Vagina (tissue), 2 donors: ENCODE data around the gene TDP2. TPM values are rescaled to one million over a fixed set of nuclear protein-coding genes. Genes with fewer than 3 reads are reported as not detected.

Experiments
- DNase-seq, 2 donors: peaks; one replicate each; pipeline ENCODE4 v3.0.0-alpha.2; 2017; ENCODE audit errors: extremely low spot score in 2 of 2
- H3K27ac ChIP-seq: fragments of 200-600 bp; sonication (generic); one replicate; pipeline ENCODE4 v1.5.1; 2019
- H3K27me3 ChIP-seq: fragments of 200-600 bp; sonication (generic); one replicate; pipeline ENCODE4 v1.5.1; 2019
- H3K36me3 ChIP-seq, 2 donors: fragments of 200-600 bp; sonication (generic); one replicate each; pipeline ENCODE4 v1.5.1; 2017 to 2019
- H3K4me1 ChIP-seq: fragments of 200-600 bp; sonication (generic); one replicate; pipeline ENCODE4 v1.5.1; 2019
- H3K4me3 ChIP-seq, 2 donors: fragments of 200-600 bp; sonication (generic); 1 replicate in 1 of 2; 2 replicates in 1 of 2; pipeline ENCODE4 v1.5.1; 2016 to 2019
- H3K9me3 ChIP-seq: fragments of 200-600 bp; sonication (generic); one replicate; pipeline ENCODE4 v1.5.1; 2019
- POLR2A ChIP-seq, 2 donors: fragments of 450-650 bp; IDR thresholded peaks; one replicate each; pipeline ENCODE4 v1.6.1; 2017; ENCODE audit warnings: antibody characterized with exemption in 2 of 2, mild to moderate bottlenecking in 2 of 2, moderate library complexity in 2 of 2
- POLR2AphosphoS5 ChIP-seq, 2 donors: sonication (generic); formaldehyde crosslinking; IDR thresholded peaks; one replicate each; pipeline ENCODE4 v1.9.0; 2017; ENCODE audit warnings: antibody characterized with exemption in 2 of 2, mild to moderate bottlenecking in 2 of 2, low read depth in 1 of 2; ENCODE audit not compliant: insufficient read depth in 1 of 2
- intact Hi-C: fragments of 100-400 bp; cut with DNase I; formaldehyde crosslinking; loops from one replicate; pipeline ENCODE4 v1.15.1; 2023
- total RNA-seq: library from RNA; depleted of rRNA; stranded (reverse); fragments of >200 nt; gene quantifications from one replicate; pipeline ENCODE4 v1.2.3, GENCODE V29; 2016
- TF ChIP-seq, protein P1 (sequence below), 3 experiments: fragments of 450-650 bp in 2 of 3; fragments of 200-600 bp in 1 of 3; sonication (generic) in 1 of 3; IDR thresholded peaks; one replicate each; pipeline ENCODE4 v1.5.1; 2017 to 2019; ENCODE audit warnings: antibody characterized with exemption in 3 of 3, mild to moderate bottlenecking in 2 of 3, moderate library complexity in 2 of 3

The TDP2 gene
- total RNA-seq, 1 donor from 2014 or later, result 28.7 TPM

DNA sequence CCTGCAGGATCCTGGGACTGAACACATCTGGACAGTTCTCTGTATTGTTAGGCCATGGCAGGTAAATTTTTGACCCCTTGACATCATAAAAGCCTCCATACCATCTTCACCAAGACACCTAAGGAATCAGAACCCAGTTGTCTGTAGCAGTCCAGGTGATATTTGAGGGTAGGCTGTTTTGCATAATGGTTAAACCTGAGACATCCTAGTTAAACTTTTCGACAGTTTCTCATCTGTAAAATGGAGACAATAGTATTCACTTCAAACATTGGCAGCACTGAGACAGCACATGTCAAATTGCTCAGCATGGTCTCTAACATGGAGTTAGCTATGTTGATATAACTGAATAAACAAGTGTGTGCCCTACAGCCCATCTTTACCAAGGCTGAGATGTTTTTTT lies 27.5 kb upstream of the TDP2 start:
- Histone ChIP-seq H3K4me3 (no peak overlapping the region), H3K9me3 (no peaks in the 10 kb centered on the region), H3K4me1 (no peaks in the 10 kb centered on the region), H3K36me3 (no peaks in the 10 kb centered on the region), H3K27ac (no peak overlapping the region), H3K27me3 (no peaks in the 10 kb centered on the region)
- intact Hi-C loops, result loop anchor here (2.0 kb wide), 1 partner anchor 113 kb away; no protein-coding TSS in a partner anchor
- DNase-seq, result no peak
- TF ChIP-seq POLR2A (IDR thresholded peaks at IDR 0.05) (no peak), POLR2AphosphoS5 (IDR thresholded peaks at IDR 0.05; ENCODE audit: insufficient read depth in 1 of 2, low read depth in 1 of 2) (no peak)
- TF ChIP-seq, protein P1, sequence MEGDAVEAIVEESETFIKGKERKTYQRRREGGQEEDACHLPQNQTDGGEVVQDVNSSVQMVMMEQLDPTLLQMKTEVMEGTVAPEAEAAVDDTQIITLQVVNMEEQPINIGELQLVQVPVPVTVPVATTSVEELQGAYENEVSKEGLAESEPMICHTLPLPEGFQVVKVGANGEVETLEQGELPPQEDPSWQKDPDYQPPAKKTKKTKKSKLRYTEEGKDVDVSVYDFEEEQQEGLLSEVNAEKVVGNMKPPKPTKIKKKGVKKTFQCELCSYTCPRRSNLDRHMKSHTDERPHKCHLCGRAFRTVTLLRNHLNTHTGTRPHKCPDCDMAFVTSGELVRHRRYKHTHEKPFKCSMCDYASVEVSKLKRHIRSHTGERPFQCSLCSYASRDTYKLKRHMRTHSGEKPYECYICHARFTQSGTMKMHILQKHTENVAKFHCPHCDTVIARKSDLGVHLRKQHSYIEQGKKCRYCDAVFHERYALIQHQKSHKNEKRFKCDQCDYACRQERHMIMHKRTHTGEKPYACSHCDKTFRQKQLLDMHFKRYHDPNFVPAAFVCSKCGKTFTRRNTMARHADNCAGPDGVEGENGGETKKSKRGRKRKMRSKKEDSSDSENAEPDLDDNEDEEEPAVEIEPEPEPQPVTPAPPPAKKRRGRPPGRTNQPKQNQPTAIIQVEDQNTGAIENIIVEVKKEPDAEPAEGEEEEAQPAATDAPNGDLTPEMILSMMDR (IDR thresholded peaks at IDR 0.05), result no peak

DNA sequence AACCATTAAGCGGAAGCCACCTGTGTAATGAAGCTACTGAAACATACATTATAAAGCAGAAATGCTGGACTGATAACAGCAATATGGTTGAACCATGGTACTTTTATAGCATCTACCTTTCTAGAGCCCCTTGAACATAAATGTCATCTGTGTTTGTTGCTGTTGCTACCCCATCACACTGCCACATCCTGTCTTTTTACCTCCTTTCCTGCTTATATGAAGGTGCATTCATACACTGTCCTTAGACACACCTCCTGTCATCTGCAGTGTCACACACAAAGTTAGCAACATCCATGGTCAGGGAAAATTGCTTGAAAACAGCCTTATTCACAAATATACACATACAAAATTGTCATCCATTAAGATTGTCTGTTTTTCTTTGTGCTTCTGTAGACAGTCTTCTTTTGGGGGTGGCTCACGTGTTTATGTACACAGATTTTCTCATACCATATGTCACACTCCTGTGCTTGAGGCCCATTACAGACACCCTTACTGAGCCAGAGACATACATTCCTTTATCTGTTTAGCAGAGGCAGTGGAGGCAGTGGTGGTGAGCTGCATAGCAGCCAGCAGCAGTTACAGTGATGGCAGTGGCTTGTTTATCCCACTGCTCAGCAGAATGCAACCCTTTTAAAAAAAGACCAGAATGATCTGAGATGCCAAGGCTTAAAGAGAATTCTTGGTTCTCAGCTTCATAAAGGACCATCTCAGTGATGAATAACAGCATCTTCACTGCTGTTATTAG lies 26.3 kb upstream of the TDP2 start:
- H3K27ac ChIP-seq, result no peak overlapping the region
- H3K4me1 ChIP-seq, result no peaks in the 10 kb centered on the region
- H3K27me3 ChIP-seq, result no peaks in the 10 kb centered on the region
- H3K9me3 ChIP-seq, result no peaks in the 10 kb centered on the region
- no peak for DNase-seq
- no peak overlapping the region for H3K4me3 ChIP-seq
- no peaks in the 10 kb centered on the region for H3K36me3 ChIP-seq
- TF ChIP-seq POLR2AphosphoS5 (IDR thresholded peaks at IDR 0.05; ENCODE audit: insufficient read depth in 1 of 2, low read depth in 1 of 2) (no peak), POLR2A (IDR thresholded peaks at IDR 0.05) (no peak)
- TF ChIP-seq, protein P1 (IDR thresholded peaks at IDR 0.05), result no peak
- intact Hi-C loops, result no loop called here

DNA sequence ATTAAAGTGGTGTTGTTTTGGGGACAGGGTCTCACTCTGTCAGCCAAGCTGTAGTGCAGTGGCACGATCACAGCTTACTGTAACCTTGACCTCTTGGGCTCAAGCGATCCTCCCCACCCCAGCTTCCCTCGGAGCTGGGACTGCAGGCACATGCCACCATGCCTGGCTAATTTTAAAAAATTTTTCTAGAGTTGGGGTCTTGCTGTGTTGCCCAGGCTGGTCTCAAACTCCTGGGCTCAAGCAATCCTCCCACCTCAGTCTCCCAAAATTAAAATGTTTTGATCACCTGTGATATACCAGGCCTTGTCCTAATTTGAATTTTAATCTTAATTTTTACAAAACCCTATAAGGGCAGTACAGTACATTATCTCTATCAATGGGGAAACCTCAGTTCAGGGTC lies 25.7 kb upstream of the TDP2 start:
- intact Hi-C loops, result no loop called here
- Histone ChIP-seq H3K27me3 (no peaks in the 10 kb centered on the region), H3K4me1 (no peaks in the 10 kb centered on the region), H3K27ac (no peak overlapping the region), H3K4me3 (no peak overlapping the region), H3K9me3 (no peaks in the 10 kb centered on the region), H3K36me3 (no peaks in the 10 kb centered on the region)
- TF ChIP-seq POLR2A (IDR thresholded peaks at IDR 0.05) (no peak), POLR2AphosphoS5 (IDR thresholded peaks at IDR 0.05; ENCODE audit: insufficient read depth in 1 of 2, low read depth in 1 of 2) (no peak)
- TF ChIP-seq, protein P1 (IDR thresholded peaks at IDR 0.05), result no peak
- DNase-seq, result no peak

DNA sequence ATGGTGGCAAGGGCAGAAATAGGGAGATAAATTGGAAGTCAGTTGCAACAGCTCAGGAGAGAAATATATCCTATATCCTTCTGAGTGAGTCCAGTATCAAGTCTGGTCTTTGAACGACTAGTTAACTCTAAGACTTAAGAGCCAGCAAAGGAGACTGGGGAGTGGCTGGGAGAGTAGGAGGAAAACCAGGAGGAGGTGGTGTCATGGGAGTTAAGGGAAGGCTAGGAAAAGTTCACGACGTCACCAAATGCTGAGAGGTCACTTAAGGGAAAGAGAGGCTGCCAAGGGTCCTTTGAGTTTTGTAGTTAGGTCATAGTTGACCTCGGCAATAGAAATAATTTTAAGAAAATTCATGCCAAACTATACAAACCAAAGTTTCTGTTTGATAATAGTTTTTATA lies 25.3 kb upstream of the TDP2 start:
- no peak for DNase-seq
- TF ChIP-seq POLR2A (IDR thresholded peaks at IDR 0.05), result no peak
- TF ChIP-seq, protein P1 (IDR thresholded peaks at IDR 0.05), result no peak
- no peak for TF ChIP-seq POLR2AphosphoS5 (IDR thresholded peaks at IDR 0.05; ENCODE audit: insufficient read depth in 1 of 2, low read depth in 1 of 2)
- Histone ChIP-seq H3K9me3 (no peaks in the 10 kb centered on the region), H3K4me1 (no peaks in the 10 kb centered on the region), H3K4me3 (no peak overlapping the region), H3K36me3 (no peaks in the 10 kb centered on the region), H3K27me3 (no peaks in the 10 kb centered on the region), H3K27ac (no peak overlapping the region)
- intact Hi-C loops, result no loop called here

DNA sequence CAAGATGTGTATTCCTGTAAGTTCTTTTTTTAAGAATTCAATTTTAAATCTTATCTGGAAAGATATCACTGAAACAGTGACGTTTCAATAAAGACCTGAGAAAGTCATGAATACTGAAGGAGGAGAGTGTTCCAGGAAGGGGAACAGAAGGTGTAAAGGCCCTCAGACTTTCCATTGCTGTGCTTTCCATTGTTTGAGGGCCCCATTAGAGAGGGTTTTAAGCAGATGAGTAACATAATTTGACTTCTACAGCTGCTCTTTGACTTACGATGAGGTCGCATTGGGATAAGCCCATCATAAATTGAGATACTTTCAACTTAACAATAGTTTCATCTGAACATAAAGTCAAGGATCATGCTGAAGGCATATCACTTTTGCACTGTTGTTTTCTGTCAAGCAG lies 24.9 kb upstream of the TDP2 start:
- DNase-seq, result no peak
- Histone ChIP-seq H3K9me3 (no peaks in the 10 kb centered on the region), H3K4me3 (no peak overlapping the region), H3K36me3 (no peaks in the 10 kb centered on the region), H3K27ac (no peak overlapping the region), H3K4me1 (no peaks in the 10 kb centered on the region), H3K27me3 (no peaks in the 10 kb centered on the region)
- intact Hi-C loops, result no loop called here
- no peak for TF ChIP-seq POLR2A (IDR thresholded peaks at IDR 0.05)
- TF ChIP-seq POLR2AphosphoS5 (IDR thresholded peaks at IDR 0.05; ENCODE audit: insufficient read depth in 1 of 2, low read depth in 1 of 2), result no peak
- TF ChIP-seq, protein P1 (IDR thresholded peaks at IDR 0.05), result no peak
